Lower leg skin (tissue), 4 donors: ENCODE measurements around the gene TRIM63. TPM values are rescaled to one million over a fixed set of nuclear protein-coding genes. Genes with fewer than 3 reads are reported as not detected.

Source experiments
- DNase-seq, 2 donors: peaks; one replicate each; pipeline ENCODE4 v3.0.0-alpha.2; 2019; ENCODE audit warnings: low spot score in 2 of 2
- H3K4me3 ChIP-seq: fragments of 200-600 bp; sonication (generic); 2 replicates; pipeline ENCODE4 v1.5.1; 2017; ENCODE audit warnings: mild to moderate bottlenecking, low read depth; ENCODE audit not compliant: poor library complexity, severe bottlenecking
- POLR2A ChIP-seq, 2 donors: fragments of 450-650 bp; IDR thresholded peaks; one replicate each; pipeline ENCODE4 v1.6.1; 2016 to 2017; ENCODE audit warnings: antibody characterized with exemption in 2 of 2, mild to moderate bottlenecking in 1 of 2, moderate library complexity in 1 of 2
- WGBS, 2 donors: methylation state at CpG; one replicate each; pipeline ENCODE4 v1.1.5; 2018; 5-methylcytosine and 5-hydroxymethylcytosine counted together
- intact Hi-C: fragments of 100-400 bp; cut with DNase I; formaldehyde crosslinking; loops from one replicate; pipeline ENCODE4 v1.15.0; 2023; ENCODE audit warnings: low total_unique reads
- total RNA-seq, 4 donors: library from RNA; depleted of rRNA; stranded (reverse); fragments of >200 nt; gene quantifications; one replicate each; pipeline ENCODE4 v1.1.0, GENCODE V29; 2016
- TF ChIP-seq, protein P1 (sequence below), 3 donors: fragments of 450-650 bp; IDR thresholded peaks; one replicate each; pipeline ENCODE4 v1.5.1; 2016; ENCODE audit warnings: antibody characterized with exemption in 3 of 3, mild to moderate bottlenecking in 3 of 3, moderate library complexity in 2 of 3

Gene TRIM63
- total RNA-seq, 4 donors from 2014 or later = 0.21 to 2.5 (median 2.1) TPM

DNA sequence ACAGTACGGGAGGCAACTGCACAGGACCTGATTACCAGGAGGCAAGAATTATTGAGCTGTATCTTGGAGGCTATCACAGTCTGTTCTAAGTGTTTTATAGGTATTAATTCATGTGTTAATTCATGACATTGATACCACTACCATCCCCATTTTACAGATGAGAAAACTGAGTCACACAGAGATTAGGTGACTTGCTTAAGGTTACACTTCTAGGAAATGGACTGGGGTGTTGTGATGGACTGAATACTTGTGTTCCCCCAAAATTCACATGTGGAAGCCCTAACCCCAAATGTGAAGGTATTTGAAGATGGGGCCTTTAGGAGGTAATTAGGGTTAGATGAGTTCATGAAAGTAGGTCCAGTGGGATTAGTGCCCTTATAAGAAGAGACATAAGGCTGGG is 10.1 kb upstream of the TRIM63 start:
- no peak overlapping the region for H3K4me3 ChIP-seq
- WGBS, 2 donors = 100% methylated on average over 1 of the region's 1 CpG
- no peak for DNase-seq
- TF ChIP-seq, protein P1, sequence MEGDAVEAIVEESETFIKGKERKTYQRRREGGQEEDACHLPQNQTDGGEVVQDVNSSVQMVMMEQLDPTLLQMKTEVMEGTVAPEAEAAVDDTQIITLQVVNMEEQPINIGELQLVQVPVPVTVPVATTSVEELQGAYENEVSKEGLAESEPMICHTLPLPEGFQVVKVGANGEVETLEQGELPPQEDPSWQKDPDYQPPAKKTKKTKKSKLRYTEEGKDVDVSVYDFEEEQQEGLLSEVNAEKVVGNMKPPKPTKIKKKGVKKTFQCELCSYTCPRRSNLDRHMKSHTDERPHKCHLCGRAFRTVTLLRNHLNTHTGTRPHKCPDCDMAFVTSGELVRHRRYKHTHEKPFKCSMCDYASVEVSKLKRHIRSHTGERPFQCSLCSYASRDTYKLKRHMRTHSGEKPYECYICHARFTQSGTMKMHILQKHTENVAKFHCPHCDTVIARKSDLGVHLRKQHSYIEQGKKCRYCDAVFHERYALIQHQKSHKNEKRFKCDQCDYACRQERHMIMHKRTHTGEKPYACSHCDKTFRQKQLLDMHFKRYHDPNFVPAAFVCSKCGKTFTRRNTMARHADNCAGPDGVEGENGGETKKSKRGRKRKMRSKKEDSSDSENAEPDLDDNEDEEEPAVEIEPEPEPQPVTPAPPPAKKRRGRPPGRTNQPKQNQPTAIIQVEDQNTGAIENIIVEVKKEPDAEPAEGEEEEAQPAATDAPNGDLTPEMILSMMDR (IDR thresholded peaks at IDR 0.05) = no peak
- no peak for TF ChIP-seq POLR2A (IDR thresholded peaks at IDR 0.05)
- intact Hi-C loops = no loop called here

GRCh38 chr1:26075421-26076144 is 8.2 kb upstream of the TRIM63 start:
- no peak for DNase-seq
- no peak for TF ChIP-seq POLR2A (IDR thresholded peaks at IDR 0.05)
- TF ChIP-seq, protein P1 (IDR thresholded peaks at IDR 0.05) = no peak
- intact Hi-C loops = no loop called here
- H3K4me3 ChIP-seq = no peak overlapping the region
- WGBS, 2 donors = 54 to 65% methylated on average over 3 of the region's 3 CpGs

DNA sequence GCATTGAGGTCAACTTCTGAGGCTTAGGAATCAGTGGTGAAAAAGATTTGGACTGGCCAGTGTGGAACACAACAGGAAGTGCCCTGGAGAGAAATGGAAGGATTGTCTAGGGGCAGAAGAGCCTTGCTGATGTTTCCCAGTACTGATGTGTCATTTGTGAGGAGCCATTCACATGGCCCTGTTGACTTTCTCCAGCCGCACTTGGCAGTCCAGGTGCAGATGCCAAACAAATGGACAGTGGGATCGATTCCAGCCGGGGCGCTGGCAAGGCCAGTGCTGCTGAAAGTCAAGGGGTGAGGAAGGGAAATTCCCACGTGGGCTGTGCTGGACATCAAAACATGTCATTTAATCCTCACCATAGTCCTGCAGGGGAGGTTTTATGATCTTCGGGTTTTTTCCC is 4.9 kb upstream of the TRIM63 start:
- 47 to 59% methylated on average over 6 of the region's 6 CpGs for WGBS, 2 donors

GRCh38 chr1:26070963-26071342 is 3.5 kb upstream of the TRIM63 start:
- intact Hi-C loops = no loop called here
- TF ChIP-seq POLR2A (IDR thresholded peaks at IDR 0.05) = no peak
- TF ChIP-seq, protein P1 (IDR thresholded peaks at IDR 0.05) = no peak
- WGBS, 2 donors = 89 to 90% methylated on average over 6 of the region's 6 CpGs
- H3K4me3 ChIP-seq = no peak overlapping the region
- DNase-seq = no peak

More for the DNA sequence above, 4.9 kb upstream of the TRIM63 start:
- no peak for TF ChIP-seq POLR2A (IDR thresholded peaks at IDR 0.05)
- TF ChIP-seq, protein P1 (IDR thresholded peaks at IDR 0.05) = no peak
- DNase-seq = no peak
- intact Hi-C loops = no loop called here
- no peak overlapping the region for H3K4me3 ChIP-seq

DNA sequence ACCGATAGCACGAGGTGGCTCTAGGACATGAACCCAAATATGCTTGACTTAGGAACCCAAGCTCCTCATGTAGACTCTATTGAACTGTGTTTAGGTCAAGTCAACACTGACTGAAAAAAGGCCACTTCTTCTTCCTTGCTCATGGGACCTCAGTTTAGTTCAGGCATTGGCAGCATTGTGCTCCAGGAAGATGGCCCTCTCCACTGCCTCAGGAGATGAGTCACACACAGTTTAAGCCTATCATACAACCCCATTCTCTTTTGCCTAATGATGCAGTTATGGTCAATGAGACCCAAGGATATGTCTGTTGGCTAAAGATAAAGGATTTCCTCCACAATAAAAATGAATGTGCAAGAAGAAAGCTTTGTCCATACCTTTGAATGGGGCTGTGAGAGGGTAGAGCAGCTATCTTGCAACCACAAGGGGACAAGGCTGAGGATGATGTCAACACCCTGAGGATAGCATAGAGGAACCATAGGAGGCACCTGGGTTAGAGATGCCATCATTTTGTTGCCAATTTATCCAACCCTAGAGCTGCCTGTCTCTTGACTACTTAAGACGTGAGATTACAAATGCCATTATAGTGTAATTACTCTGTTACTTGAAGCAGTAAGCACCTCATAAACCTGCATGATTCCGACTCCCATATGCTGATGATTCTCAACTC is 3.0 kb upstream of the TRIM63 start:
- WGBS, 2 donors = 82 to 91% methylated on average over 4 of the region's 4 CpGs
- TF ChIP-seq POLR2A (IDR thresholded peaks at IDR 0.05) = no peak
- TF ChIP-seq, protein P1 (IDR thresholded peaks at IDR 0.05) = no peak
- H3K4me3 ChIP-seq = no peak overlapping the region
- DNase-seq = no peak
- intact Hi-C loops = no loop called here
